Inflammatory macrophage treated with lipopolysaccharide for 4 hours (primary cell): ENCODE data around the gene DAZAP1.

Experiments
- DNase-seq: peaks from one replicate; pipeline ENCODE4 v3.0.0-alpha.2; 2020

DAZAP1 gene

GRCh38 chr19:1394252-1395193, 12.9 kb upstream of the DAZAP1 start:
- no peak for DNase-seq

- no peak for DNase-seq
Measured at GRCh38 chr19:1395194-1396018, 12.0 kb upstream of the DAZAP1 start.

GRCh38 chr19:1396019-1396767, 11.2 kb upstream of the DAZAP1 start:
- DNase-seq: no peak

GRCh38 chr19:1396768-1397679, 10.4 kb upstream of the DAZAP1 start:
- DNase-seq: no peak

GRCh38 chr19:1397838-1398237, 9.5 kb upstream of the DAZAP1 start:
- no peak for DNase-seq

- no peak for DNase-seq
Measured at GRCh38 chr19:1399079-1399478, 8.3 kb upstream of the DAZAP1 start.

- no peak for DNase-seq
Measured at GRCh38 chr19:1399745-1400144, 7.6 kb upstream of the DAZAP1 start.

GRCh38 chr19:1400281-1401137, 6.9 kb upstream of the DAZAP1 start:
- DNase-seq: no peak

- no peak for DNase-seq
Measured at GRCh38 chr19:1401138-1401888, 6.1 kb upstream of the DAZAP1 start, which contains the start of gene GAMT. Gene GAMT (minus strand): TSS chr19:1401542. CDS start chr19:1401476, 66 bp downstream.

GRCh38 chr19:1401889-1402217, 5.5 kb upstream of the DAZAP1 start:
- no peak for DNase-seq

GRCh38 chr19:1402411-1403070, 4.8 kb upstream of the DAZAP1 start:
- no peak for DNase-seq

- peak; percentile 99 for DNase-seq
Measured at GRCh38 chr19:1406774-1407527, 435 bp upstream of the DAZAP1 start.

- peak; percentile 40 for DNase-seq
Measured at GRCh38 chr19:1408300-1409203, 1.2 kb downstream of the DAZAP1 start.

- no peak for DNase-seq
Measured at GRCh38 chr19:1409204-1410005, 2.0 kb downstream of the DAZAP1 start.

GRCh38 chr19:1410136-1410786, 2.9 kb downstream of the DAZAP1 start:
- DNase-seq: no peak

- DNase-seq: no peak
Measured at GRCh38 chr19:1410789-1411188, 3.4 kb downstream of the DAZAP1 start.
